HCEC 1CT (cell line): ENCODE results near the gene OR1A1.
"Not testable (repeated sequence)": the region's sequence is repeated elsewhere in the genome, so short reads cannot be mapped to it uniquely, and the experiment has no call there.

ENCODE experiments used
- DNase-seq: peaks from one replicate; pipeline ENCODE4 v3.0.0-alpha.2; 2017

Gene OR1A1

GRCh38 chr17:3207367-3207766 is at the start of gene OR1A1:
Gene OR1A1 (plus strand): TSS chr17:3207667. CDS start chr17:3215621, 7,954 bp downstream.
- no peak for DNase-seq

- DNase-seq: no peak
Observed at GRCh38 chr17:3167574-3167973, 39.9 kb upstream of the OR1A1 start.

- DNase-seq: no peak
Observed at GRCh38 chr17:3189961-3190360, 17.5 kb upstream of the OR1A1 start.

- DNase-seq: no peak
Observed at GRCh38 chr17:3197219-3197618, 10.2 kb upstream of the OR1A1 start, which contains the start of gene OR1A2. Gene OR1A2 (plus strand): TSS chr17:3197519. CDS start chr17:3197519, 0 bp downstream.

- DNase-seq: no peak
Observed at GRCh38 chr17:3208484-3208883, 1.0 kb downstream of the OR1A1 start.

GRCh38 chr17:3213001-3213400 is 5.5 kb downstream of the OR1A1 start:
- DNase-seq: no peak

GRCh38 chr17:3213587-3213986 is 6.1 kb downstream of the OR1A1 start:
- no peak for DNase-seq

GRCh38 chr17:3219978-3220377 is 12.5 kb downstream of the OR1A1 start:
- DNase-seq: not testable (repeated sequence)

GRCh38 chr17:3221850-3222249 is 14.4 kb downstream of the OR1A1 start:
- DNase-seq: no peak

GRCh38 chr17:3222505-3222904 is 15.0 kb downstream of the OR1A1 start:
- DNase-seq: no peak

GRCh38 chr17:3224721-3225352 is 17.4 kb downstream of the OR1A1 start:
- DNase-seq: not testable (repeated sequence)

- DNase-seq: not testable (repeated sequence)
Observed at GRCh38 chr17:3232300-3232699, 24.8 kb downstream of the OR1A1 start.

GRCh38 chr17:3238685-3239084 is 31.2 kb downstream of the OR1A1 start:
- DNase-seq: not testable (repeated sequence)

GRCh38 chr17:3241044-3241443 is 33.6 kb downstream of the OR1A1 start:
- DNase-seq: not testable (repeated sequence)

GRCh38 chr17:3244841-3245240 is 37.4 kb downstream of the OR1A1 start:
- DNase-seq: not testable (repeated sequence)

- DNase-seq: not testable (repeated sequence)
Observed at GRCh38 chr17:3249013-3249412, 41.5 kb downstream of the OR1A1 start.

GRCh38 chr17:3256575-3256974 is 49.1 kb downstream of the OR1A1 start:
- DNase-seq: no peak

- DNase-seq: no peak
Observed at GRCh38 chr17:3260163-3260562, 52.7 kb downstream of the OR1A1 start.

GRCh38 chr17:3260600-3260999 is 53.1 kb downstream of the OR1A1 start:
- DNase-seq: no peak
